GM12878 (cell line): ENCODE results near the gene UBAP1L.
"Not testable (repeated sequence)": the region's sequence is repeated elsewhere in the genome, so short reads cannot be mapped to it uniquely, and the experiment has no call there.

Experiments used
- CBX3 ChIP-seq: fragments of 200-600 bp; sonication (generic); IDR thresholded peaks from 2 replicates; pipeline ENCODE4 v1.6.1; 2016; ENCODE audit warnings: low read depth, borderline replicate concordance
- CEBPB ChIP-seq, 2 experiments: fragments of 150-350 bp in 1 of 2; IDR thresholded peaks; 2 replicates each; pipeline ENCODE4 v1.6.1; 2012 to 2014; ENCODE audit warnings: low read depth in 2 of 2, low read length in 2 of 2, borderline replicate concordance in 1 of 2, inconsistent platforms in 1 of 2
- CHD1 ChIP-seq: IDR thresholded peaks from 2 replicates; pipeline ENCODE4 v1.6.1; 2012; ENCODE audit warnings: low read depth, low read length, improper control_type of control experiment
- EZH2 ChIP-seq: IDR thresholded peaks from 2 replicates; pipeline ENCODE4 v1.6.1; 2012; ENCODE audit warnings: low read depth, mild to moderate bottlenecking, control low read depth, inconsistent platforms, low read length, borderline replicate concordance; ENCODE audit not compliant: control insufficient read depth
- POLR2AphosphoS5 ChIP-seq: IDR thresholded peaks from 2 replicates; pipeline ENCODE4 v1.6.1; 2011; ENCODE audit warnings: mild to moderate bottlenecking, low read length, inconsistent platforms
- SPI1 ChIP-seq: IDR thresholded peaks from 2 replicates; pipeline ENCODE4 v1.6.1; 2011; ENCODE audit warnings: low read depth, mild to moderate bottlenecking, low read length, moderate library complexity, borderline replicate concordance; ENCODE audit not compliant: insufficient read depth
- SUZ12 ChIP-seq: fragments of 200-600 bp; sonication (generic); IDR thresholded peaks from one replicate; pipeline ENCODE4 v1.6.1; 2018; ENCODE audit warnings: antibody characterized with exemption, mild to moderate bottlenecking; ENCODE audit not compliant: unreplicated experiment
- TBL1XR1 ChIP-seq: IDR thresholded peaks from 2 replicates; pipeline ENCODE4 v1.6.1; 2012; ENCODE audit warnings: low read depth, low read length, improper control_type of control experiment
- TF ChIP-seq, protein P1 (sequence below), 3 experiments: IDR thresholded peaks in 2 of 3; conservative IDR thresholded peaks in 1 of 3; 2 replicates each; pipeline ENCODE4 v1.5.1; 2011; ENCODE audit warnings: low read depth in 3 of 3, low read length in 3 of 3, mild to moderate bottlenecking in 3 of 3, control low read depth in 2 of 3, moderate library complexity in 2 of 3, inconsistent platforms in 1 of 3, mixed read lengths in 1 of 3; ENCODE audit not compliant: control insufficient read depth in 2 of 3, insufficient read depth in 1 of 3; ENCODE audit errors: extremely low read depth in 1 of 3
- TF ChIP-seq, protein P2 (sequence below): fragments of 450-650 bp; IDR thresholded peaks from 2 replicates; pipeline ENCODE4 v1.6.1; 2017; ENCODE audit warnings: mild to moderate bottlenecking
- TF ChIP-seq, protein P3 (sequence below): IDR thresholded peaks from 2 replicates; pipeline ENCODE4 v1.6.1; 2011; ENCODE audit warnings: borderline replicate concordance, low read depth, mild to moderate bottlenecking, moderate library complexity, mixed read lengths, low read length; ENCODE audit not compliant: insufficient read depth; ENCODE audit errors: extremely low read length
- TF ChIP-seq, protein P4 (sequence below): IDR thresholded peaks from 2 replicates; pipeline ENCODE4 v1.6.1; 2012; ENCODE audit warnings: low read depth, low read length, improper control_type of control experiment
- TF ChIP-seq, protein P5 (sequence below): fragments of 450-650 bp; IDR thresholded peaks from 2 replicates; pipeline ENCODE4 v1.6.1; 2017; ENCODE audit warnings: mild to moderate bottlenecking, low read depth, inconsistent platforms; ENCODE audit not compliant: poor library complexity, severe bottlenecking

DNA sequence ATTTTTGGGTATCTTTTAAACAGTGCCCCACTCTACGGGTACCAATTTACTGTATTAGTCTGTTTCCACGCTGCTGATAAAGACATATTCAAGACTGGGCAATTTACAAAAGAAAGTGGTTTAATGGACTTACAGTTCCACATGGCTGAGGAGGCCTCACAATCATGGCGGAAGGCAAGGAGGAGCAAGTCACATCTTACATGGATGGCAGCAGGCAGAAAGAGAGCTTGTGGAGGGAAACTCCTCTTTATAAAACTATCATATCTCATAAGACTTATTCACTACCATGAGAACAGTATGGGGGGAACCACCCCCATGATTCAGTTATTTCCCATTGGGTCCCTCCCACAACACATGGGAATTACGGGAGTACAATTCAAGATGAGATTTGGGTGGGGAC is 22.9 kb upstream of the UBAP1L start:
- TF ChIP-seq, protein P1, sequence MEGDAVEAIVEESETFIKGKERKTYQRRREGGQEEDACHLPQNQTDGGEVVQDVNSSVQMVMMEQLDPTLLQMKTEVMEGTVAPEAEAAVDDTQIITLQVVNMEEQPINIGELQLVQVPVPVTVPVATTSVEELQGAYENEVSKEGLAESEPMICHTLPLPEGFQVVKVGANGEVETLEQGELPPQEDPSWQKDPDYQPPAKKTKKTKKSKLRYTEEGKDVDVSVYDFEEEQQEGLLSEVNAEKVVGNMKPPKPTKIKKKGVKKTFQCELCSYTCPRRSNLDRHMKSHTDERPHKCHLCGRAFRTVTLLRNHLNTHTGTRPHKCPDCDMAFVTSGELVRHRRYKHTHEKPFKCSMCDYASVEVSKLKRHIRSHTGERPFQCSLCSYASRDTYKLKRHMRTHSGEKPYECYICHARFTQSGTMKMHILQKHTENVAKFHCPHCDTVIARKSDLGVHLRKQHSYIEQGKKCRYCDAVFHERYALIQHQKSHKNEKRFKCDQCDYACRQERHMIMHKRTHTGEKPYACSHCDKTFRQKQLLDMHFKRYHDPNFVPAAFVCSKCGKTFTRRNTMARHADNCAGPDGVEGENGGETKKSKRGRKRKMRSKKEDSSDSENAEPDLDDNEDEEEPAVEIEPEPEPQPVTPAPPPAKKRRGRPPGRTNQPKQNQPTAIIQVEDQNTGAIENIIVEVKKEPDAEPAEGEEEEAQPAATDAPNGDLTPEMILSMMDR (IDR thresholded peaks at IDR 0.05 in 2 of 3, conservative IDR thresholded peaks at IDR 0.05 in 1 of 3; ENCODE audit: control insufficient read depth in 2 of 3, extremely low read depth in 1 of 3, insufficient read depth in 1 of 3, low read depth in 3 of 3, low read length in 3 of 3) = not testable (repeated sequence)
- TF ChIP-seq SPI1; CEBPB (IDR thresholded peaks at IDR 0.05; ENCODE audit: borderline replicate concordance in 1 of 2, low read depth in 2 of 2, low read length in 2 of 2); EZH2; CBX3; POLR2AphosphoS5; TBL1XR1; SUZ12; CHD1: not testable (repeated sequence)
- TF ChIP-seq, protein P2, sequence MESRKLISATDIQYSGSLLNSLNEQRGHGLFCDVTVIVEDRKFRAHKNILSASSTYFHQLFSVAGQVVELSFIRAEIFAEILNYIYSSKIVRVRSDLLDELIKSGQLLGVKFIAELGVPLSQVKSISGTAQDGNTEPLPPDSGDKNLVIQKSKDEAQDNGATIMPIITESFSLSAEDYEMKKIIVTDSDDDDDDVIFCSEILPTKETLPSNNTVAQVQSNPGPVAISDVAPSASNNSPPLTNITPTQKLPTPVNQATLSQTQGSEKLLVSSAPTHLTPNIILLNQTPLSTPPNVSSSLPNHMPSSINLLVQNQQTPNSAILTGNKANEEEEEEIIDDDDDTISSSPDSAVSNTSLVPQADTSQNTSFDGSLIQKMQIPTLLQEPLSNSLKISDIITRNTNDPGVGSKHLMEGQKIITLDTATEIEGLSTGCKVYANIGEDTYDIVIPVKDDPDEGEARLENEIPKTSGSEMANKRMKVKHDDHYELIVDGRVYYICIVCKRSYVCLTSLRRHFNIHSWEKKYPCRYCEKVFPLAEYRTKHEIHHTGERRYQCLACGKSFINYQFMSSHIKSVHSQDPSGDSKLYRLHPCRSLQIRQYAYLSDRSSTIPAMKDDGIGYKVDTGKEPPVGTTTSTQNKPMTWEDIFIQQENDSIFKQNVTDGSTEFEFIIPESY = not testable (repeated sequence)
- TF ChIP-seq, protein P3, sequence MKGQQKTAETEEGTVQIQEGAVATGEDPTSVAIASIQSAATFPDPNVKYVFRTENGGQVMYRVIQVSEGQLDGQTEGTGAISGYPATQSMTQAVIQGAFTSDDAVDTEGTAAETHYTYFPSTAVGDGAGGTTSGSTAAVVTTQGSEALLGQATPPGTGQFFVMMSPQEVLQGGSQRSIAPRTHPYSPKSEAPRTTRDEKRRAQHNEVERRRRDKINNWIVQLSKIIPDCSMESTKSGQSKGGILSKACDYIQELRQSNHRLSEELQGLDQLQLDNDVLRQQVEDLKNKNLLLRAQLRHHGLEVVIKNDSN = not testable (repeated sequence)
- TF ChIP-seq, protein P4, sequence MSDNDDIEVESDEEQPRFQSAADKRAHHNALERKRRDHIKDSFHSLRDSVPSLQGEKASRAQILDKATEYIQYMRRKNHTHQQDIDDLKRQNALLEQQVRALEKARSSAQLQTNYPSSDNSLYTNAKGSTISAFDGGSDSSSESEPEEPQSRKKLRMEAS = not testable (repeated sequence)
- TF ChIP-seq, protein P5, sequence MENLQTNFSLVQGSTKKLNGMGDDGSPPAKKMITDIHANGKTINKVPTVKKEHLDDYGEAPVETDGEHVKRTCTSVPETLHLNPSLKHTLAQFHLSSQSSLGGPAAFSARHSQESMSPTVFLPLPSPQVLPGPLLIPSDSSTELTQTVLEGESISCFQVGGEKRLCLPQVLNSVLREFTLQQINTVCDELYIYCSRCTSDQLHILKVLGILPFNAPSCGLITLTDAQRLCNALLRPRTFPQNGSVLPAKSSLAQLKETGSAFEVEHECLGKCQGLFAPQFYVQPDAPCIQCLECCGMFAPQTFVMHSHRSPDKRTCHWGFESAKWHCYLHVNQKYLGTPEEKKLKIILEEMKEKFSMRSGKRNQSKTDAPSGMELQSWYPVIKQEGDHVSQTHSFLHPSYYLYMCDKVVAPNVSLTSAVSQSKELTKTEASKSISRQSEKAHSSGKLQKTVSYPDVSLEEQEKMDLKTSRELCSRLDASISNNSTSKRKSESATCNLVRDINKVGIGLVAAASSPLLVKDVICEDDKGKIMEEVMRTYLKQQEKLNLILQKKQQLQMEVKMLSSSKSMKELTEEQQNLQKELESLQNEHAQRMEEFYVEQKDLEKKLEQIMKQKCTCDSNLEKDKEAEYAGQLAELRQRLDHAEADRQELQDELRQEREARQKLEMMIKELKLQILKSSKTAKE = not testable (repeated sequence)
